ENCODE data around the gene SLC8A2. TPM values are rescaled to one million over a fixed set of nuclear protein-coding genes. Genes with fewer than 3 reads are reported as not detected.
"Not testable (repeated sequence)": the region's sequence is repeated elsewhere in the genome, so short reads cannot be mapped to it uniquely, and the experiment has no call there.

The SLC8A2 gene
- total RNA-seq, 1 donor from 2014 or later = not detected

GRCh38 chr19:47384533-47384932, 87.2 kb downstream of the SLC8A2 start:
- Mint-ChIP-seq H3K36me3 (ENCODE audit: low read depth) (peaks cover 20% of the 10 kb centered on the region), H3K4me1 (peaks cover 13% of the 10 kb centered on the region)
- DNase-seq; H3K27me3 Mint-ChIP-seq; H3K9me3 Mint-ChIP-seq; intact Hi-C loops (cut with micrococcal nuclease); H3K27ac Mint-ChIP-seq; H3K4me3 Mint-ChIP-seq: not testable (repeated sequence)

DNA sequence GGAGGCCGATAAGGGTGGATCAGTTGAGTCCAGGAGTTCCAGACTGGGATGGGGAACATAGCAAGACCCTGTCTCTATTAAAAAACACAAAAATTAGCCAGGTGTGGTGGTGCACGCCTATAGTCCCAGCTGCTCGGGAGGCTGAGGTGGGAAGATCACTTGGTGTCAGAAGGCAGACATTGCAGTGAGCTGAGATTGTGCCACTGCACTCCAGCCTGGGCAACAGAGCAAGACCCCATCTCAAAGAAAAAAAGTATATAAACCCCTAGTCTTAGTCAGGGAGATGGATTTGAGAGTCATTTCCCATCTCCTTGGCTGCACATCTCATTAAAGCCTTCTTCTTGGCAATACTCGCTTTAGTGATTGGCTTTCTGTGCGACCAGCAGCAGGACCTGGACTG, 87.8 kb downstream of the SLC8A2 start:
- H3K27me3 Mint-ChIP-seq; H3K9me3 Mint-ChIP-seq; H3K27ac Mint-ChIP-seq; intact Hi-C loops (cut with micrococcal nuclease); H3K4me3 Mint-ChIP-seq; DNase-seq: not testable (repeated sequence)
- H3K36me3 Mint-ChIP-seq (ENCODE audit: low read depth) = peaks cover 20% of the 10 kb centered on the region
- peaks cover 13% of the 10 kb centered on the region for H3K4me1 Mint-ChIP-seq

GRCh38 chr19:47381653-47382279, 89.9 kb downstream of the SLC8A2 start:
- Mint-ChIP-seq H3K27me3 (no peaks in the 10 kb centered on the region), H3K9me3 (no peaks in the 10 kb centered on the region), H3K36me3 (ENCODE audit: low read depth) (peaks cover 25% of the 10 kb centered on the region), H3K4me1 (peaks cover 13% of the 10 kb centered on the region), H3K4me3 (no peak overlapping the region), H3K27ac (peak overlapping the region; percentile 10)
- DNase-seq = peak; percentile 68
- intact Hi-C loops (cut with micrococcal nuclease) = no loop called here

DNA sequence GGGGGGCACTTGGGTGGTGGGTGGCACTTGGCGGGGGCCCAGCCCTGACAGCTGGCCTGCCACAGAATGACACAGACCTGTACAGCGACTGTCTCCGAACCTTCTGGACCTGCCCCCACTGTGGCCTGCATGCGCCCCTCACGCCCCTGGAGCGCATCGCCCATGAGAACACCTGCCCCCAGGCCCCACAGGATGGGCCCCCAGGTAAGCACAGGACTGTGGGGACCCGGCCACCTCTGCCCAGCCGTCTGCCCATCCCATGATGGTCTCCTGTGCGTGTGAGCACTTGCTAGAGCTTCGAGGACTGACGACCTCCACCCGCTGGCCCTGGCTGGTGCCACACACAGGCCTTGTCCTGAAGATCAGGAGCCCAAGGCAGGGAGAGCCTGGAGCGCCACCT, 90.6 kb downstream of the SLC8A2 start:
- Mint-ChIP-seq H3K27ac (no peak overlapping the region), H3K4me3 (no peak overlapping the region), H3K9me3 (no peaks in the 10 kb centered on the region), H3K4me1 (peaks cover 13% of the 10 kb centered on the region), H3K27me3 (no peaks in the 10 kb centered on the region), H3K36me3 (ENCODE audit: low read depth) (peaks cover 28% of the 10 kb centered on the region)
- intact Hi-C loops (cut with micrococcal nuclease) = no loop called here
- DNase-seq = no peak

DNA sequence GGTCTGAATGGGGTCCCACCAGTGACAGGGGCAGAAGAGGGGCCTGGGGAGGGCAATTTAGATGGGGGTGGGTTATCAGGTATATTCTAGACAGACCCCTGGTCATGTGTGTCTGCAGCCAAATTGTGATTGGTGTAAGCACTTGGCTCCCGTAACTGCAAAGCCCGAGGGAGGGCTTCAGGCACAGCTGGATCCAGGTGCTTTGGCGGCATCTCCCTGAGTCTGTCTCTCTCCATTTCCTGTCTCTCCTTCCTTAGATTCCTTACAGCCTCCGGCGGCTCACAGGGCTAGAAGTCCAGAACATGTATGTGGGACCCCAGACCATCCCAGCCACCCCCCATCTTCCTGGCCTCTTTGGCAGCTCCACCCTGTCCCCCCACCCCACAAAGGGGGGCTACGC, 91.1 kb downstream of the SLC8A2 start:
- Mint-ChIP-seq H3K36me3 (ENCODE audit: low read depth) (peaks cover 31% of the 10 kb centered on the region), H3K27me3 (no peaks in the 10 kb centered on the region), H3K4me3 (no peak overlapping the region), H3K27ac (peak overlapping the region; percentile 29), H3K4me1 (peaks cover 13% of the 10 kb centered on the region), H3K9me3 (no peaks in the 10 kb centered on the region)
- DNase-seq = no peak
- intact Hi-C loops (cut with micrococcal nuclease) = no loop called here

- H3K36me3 Mint-ChIP-seq (ENCODE audit: low read depth) = peaks cover 34% of the 10 kb centered on the region
- H3K27me3 Mint-ChIP-seq = no peaks in the 10 kb centered on the region
- H3K9me3 Mint-ChIP-seq = no peaks in the 10 kb centered on the region
- DNase-seq = no peak
- intact Hi-C loops (cut with micrococcal nuclease) = no loop called here
- no peak overlapping the region for H3K4me3 Mint-ChIP-seq
- H3K27ac Mint-ChIP-seq = no peak overlapping the region
- H3K4me1 Mint-ChIP-seq = peaks cover 13% of the 10 kb centered on the region
These were observed 92.2 kb downstream of the SLC8A2 start for GRCh38 chr19:47379381-47379938.

GRCh38 chr19:47378246-47378645, 93.4 kb downstream of the SLC8A2 start:
- H3K36me3 Mint-ChIP-seq (ENCODE audit: low read depth) = peaks cover 36% of the 10 kb centered on the region
- no peak overlapping the region for H3K27ac Mint-ChIP-seq
- no peak for DNase-seq
- no peaks in the 10 kb centered on the region for H3K27me3 Mint-ChIP-seq
- H3K4me1 Mint-ChIP-seq = peaks cover 10% of the 10 kb centered on the region
- intact Hi-C loops (cut with micrococcal nuclease) = no loop called here
- no peak overlapping the region for H3K4me3 Mint-ChIP-seq
- no peaks in the 10 kb centered on the region for H3K9me3 Mint-ChIP-seq

Other genes with a start within 250 kb of the SLC8A2 start
- 17.4 and 17.6 TPM in 2 replicates for gene BBC3, start 240.7 kb downstream of the SLC8A2 start, total RNA-seq
- 40.6 and 44.6 TPM in 2 replicates for gene CCDC9, start 215.4 kb downstream of the SLC8A2 start, total RNA-seq
- 10.6 and 11.0 TPM in 2 replicates for gene INAFM1, start 197.0 kb downstream of the SLC8A2 start, total RNA-seq
- gene C5AR1, start 162.0 kb downstream of the SLC8A2 start, total RNA-seq = 0.16 and 0.88 TPM in 2 replicates
- gene C5AR2, start 139.7 kb downstream of the SLC8A2 start, total RNA-seq = not detected in 2 replicates
- gene DHX34, start 122.6 kb downstream of the SLC8A2 start, total RNA-seq = 31.3 and 32.4 TPM in 2 replicates
- not detected in 2 replicates for gene MEIS3, start 52.4 kb downstream of the SLC8A2 start, total RNA-seq
- 10.1 and 12.2 TPM in 2 replicates for gene KPTN, start 12.3 kb upstream of the SLC8A2 start, total RNA-seq
- 61.9 and 66.5 TPM in 2 replicates for gene NAPA, start 43.2 kb upstream of the SLC8A2 start, total RNA-seq
- not detected in 2 replicates for gene ZNF541, start 101.3 kb upstream of the SLC8A2 start, total RNA-seq
- 10.5 and 11.9 TPM in 2 replicates for gene BICRA, start 137.2 kb upstream of the SLC8A2 start, total RNA-seq
- gene EHD2, start 241.5 kb upstream of the SLC8A2 start, total RNA-seq = 0.49 and 1.2 TPM in 2 replicates